Left ventricle myocardium inferior (tissue), 1 donor: ENCODE measurements around the gene RAB40A. TPM values are rescaled to one million over a fixed set of nuclear protein-coding genes. Genes with fewer than 3 reads are reported as not detected.

ENCODE experiments used
- DNase-seq: peaks from one replicate; pipeline ENCODE4 v3.0.0-alpha.2; 2020
- H3K27ac ChIP-seq: fragments of 200-600 bp; replicated peaks from 2 replicates; pipeline ENCODE4 v1.8.0; 2021
- H3K27me3 ChIP-seq: fragments of 200-600 bp; 2 replicates; pipeline ENCODE4 v1.8.0; 2021; ENCODE audit warnings: low read depth
- H3K36me3 ChIP-seq: fragments of 200-600 bp; 2 replicates; pipeline ENCODE4 v1.8.0; 2021
- H3K4me1 ChIP-seq: fragments of 200-600 bp; 2 replicates; pipeline ENCODE4 v1.8.0; 2021
- H3K4me3 ChIP-seq: fragments of 200-600 bp; 2 replicates; pipeline ENCODE4 v1.8.0; 2021; ENCODE audit warnings: mild to moderate bottlenecking, moderate library complexity
- H3K9me3 ChIP-seq: fragments of 200-600 bp; replicated peaks from 2 replicates; pipeline ENCODE4 v1.8.0; 2021
- CTCF ChIP-seq: fragments of 200-600 bp; IDR thresholded peaks from 2 replicates; pipeline ENCODE4 v1.8.0; 2021; ENCODE audit warnings: antibody characterized with exemption, mild to moderate bottlenecking, borderline replicate concordance
- intact Hi-C: fragments of 100-400 bp; cut with micrococcal nuclease; formaldehyde crosslinking; loops from one replicate; pipeline ENCODE4 v1.11.0; 2022
- total RNA-seq: library from RNA; stranded (reverse); fragmentation: NEBNext Ultra II Directional; extraction: Animal tissue kit (Norgen Biotek cat#: 25700); gene quantifications from one replicate; pipeline ENCODE4 v1.2.1, GENCODE V29; 2021
- donor health status: DM: no; HTN: yes; CAD: no; lungs with severe emphysema.

The RAB40A gene
- total RNA-seq, 1 donor from 2014 or later = not detected

- no peak for DNase-seq
- no peak for TF ChIP-seq CTCF
- Histone ChIP-seq H3K9me3 (no peaks in the 10 kb centered on the region), H3K36me3 (no peaks in the 10 kb centered on the region), H3K4me1 (no peaks in the 10 kb centered on the region), H3K27ac (no peak overlapping the region), H3K4me3 (no peak overlapping the region), H3K27me3 (no peaks in the 10 kb centered on the region)
- intact Hi-C loops = no loop called here
Observed at GRCh38 chrX:103529550-103529949, 10.3 kb upstream of the RAB40A start.

- no peaks in the 10 kb centered on the region for H3K36me3 ChIP-seq
- intact Hi-C loops = no loop called here
- no peak for DNase-seq
- no peaks in the 10 kb centered on the region for H3K9me3 ChIP-seq
- H3K4me3 ChIP-seq = no peak overlapping the region
- no peaks in the 10 kb centered on the region for H3K4me1 ChIP-seq
- TF ChIP-seq CTCF = no peak
- H3K27me3 ChIP-seq = no peaks in the 10 kb centered on the region
- no peak overlapping the region for H3K27ac ChIP-seq
Observed at GRCh38 chrX:103524747-103525146, 5.5 kb upstream of the RAB40A start.

- Histone ChIP-seq H3K27ac (no peak overlapping the region), H3K36me3 (no peaks in the 10 kb centered on the region), H3K4me3 (no peak overlapping the region), H3K27me3 (no peaks in the 10 kb centered on the region), H3K4me1 (no peaks in the 10 kb centered on the region), H3K9me3 (no peaks in the 10 kb centered on the region)
- intact Hi-C loops = no loop called here
- no peak for TF ChIP-seq CTCF
- no peak for DNase-seq
Observed at GRCh38 chrX:103523605-103524004, 4.3 kb upstream of the RAB40A start.

GRCh38 chrX:103520386-103520785 lies 1.1 kb upstream of the RAB40A start:
- intact Hi-C loops = no loop called here
- DNase-seq = no peak
- H3K4me3 ChIP-seq = no peak overlapping the region
- no peaks in the 10 kb centered on the region for H3K9me3 ChIP-seq
- TF ChIP-seq CTCF = no peak
- no peak overlapping the region for H3K27ac ChIP-seq
- H3K4me1 ChIP-seq = no peaks in the 10 kb centered on the region
- H3K27me3 ChIP-seq = no peaks in the 10 kb centered on the region
- H3K36me3 ChIP-seq = no peaks in the 10 kb centered on the region

GRCh38 chrX:103518571-103518970 lies 718 bp downstream of the RAB40A start:
- H3K4me3 ChIP-seq = no peak overlapping the region
- H3K27me3 ChIP-seq = no peaks in the 10 kb centered on the region
- H3K36me3 ChIP-seq = no peaks in the 10 kb centered on the region
- H3K27ac ChIP-seq = no peak overlapping the region
- no peaks in the 10 kb centered on the region for H3K4me1 ChIP-seq
- no peak for DNase-seq
- intact Hi-C loops = no loop called here
- no peaks in the 10 kb centered on the region for H3K9me3 ChIP-seq
- no peak for TF ChIP-seq CTCF

GRCh38 chrX:103517246-103517645 lies 2.0 kb downstream of the RAB40A start:
- no peaks in the 10 kb centered on the region for H3K4me1 ChIP-seq
- H3K36me3 ChIP-seq = no peaks in the 10 kb centered on the region
- TF ChIP-seq CTCF = no peak
- DNase-seq = no peak
- no peaks in the 10 kb centered on the region for H3K9me3 ChIP-seq
- H3K4me3 ChIP-seq = no peak overlapping the region
- intact Hi-C loops = no loop called here
- H3K27me3 ChIP-seq = no peaks in the 10 kb centered on the region
- no peak overlapping the region for H3K27ac ChIP-seq
